SIG-M5 (cell line): Measurements from ENCODE around the gene OR51M1.

Experiments
- DNase-seq: peaks from one replicate; lab custom pipeline; 2025; lab: John Stamatoyannopoulos, UW

The OR51M1 gene

DNA sequence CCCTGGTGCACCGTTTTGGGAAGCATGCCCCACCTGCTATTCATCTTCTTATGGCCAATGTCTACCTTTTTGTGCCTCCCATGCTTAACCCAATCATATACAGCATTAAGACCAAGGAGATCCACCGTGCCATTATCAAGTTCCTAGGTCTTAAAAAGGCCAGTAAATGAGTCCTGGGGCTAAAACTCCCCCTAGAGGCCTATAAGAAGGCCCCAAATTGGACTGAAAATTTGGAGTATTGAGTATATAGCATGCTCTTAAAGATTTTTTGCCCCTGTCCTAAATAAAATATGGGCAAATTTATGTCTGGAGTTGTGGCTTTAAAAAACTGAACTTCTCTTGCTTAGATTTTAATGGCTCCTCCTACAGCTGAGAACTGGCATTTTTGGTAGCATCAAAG is 6.6 kb downstream of the OR51M1 start:
- DNase-seq, result no peak

DNA sequence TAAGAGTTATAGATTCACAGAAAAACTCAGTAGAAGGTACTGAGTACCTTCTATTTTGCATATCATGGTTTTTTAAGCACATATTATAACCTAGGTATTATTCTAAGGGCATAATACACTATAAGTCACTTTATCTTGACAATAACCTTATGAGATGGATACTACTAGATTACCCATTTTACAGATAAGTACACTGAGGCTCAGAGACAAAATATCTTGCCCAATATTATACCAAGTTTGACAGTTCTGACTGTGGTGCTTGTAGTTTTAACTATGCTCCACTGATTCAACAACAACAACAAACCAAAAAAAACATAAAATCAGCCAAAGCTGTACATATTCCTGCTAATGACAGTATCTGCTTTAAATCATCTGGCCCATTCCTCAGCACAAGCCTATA is 10.5 kb downstream of the OR51M1 start:
- no peak for DNase-seq

DNA sequence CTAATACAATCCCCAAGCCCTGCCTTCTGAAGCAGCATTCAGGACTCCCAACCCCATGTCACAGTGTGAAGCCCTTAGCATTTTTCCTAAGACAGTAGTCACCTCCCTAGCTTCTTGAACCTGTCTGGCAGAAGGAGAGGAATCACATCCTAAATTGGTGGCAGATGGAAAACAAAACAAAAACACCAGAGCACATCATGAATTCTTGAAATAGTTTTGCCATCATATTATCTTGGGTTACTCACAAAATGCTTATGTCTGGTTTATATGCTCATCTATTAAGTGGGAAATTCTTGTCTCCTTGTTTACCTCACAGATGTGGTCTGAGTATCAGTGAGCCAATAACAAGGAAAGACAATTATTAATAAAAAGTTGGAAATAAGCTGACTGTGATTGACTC is 15.3 kb downstream of the OR51M1 start:
- DNase-seq, result no peak

DNA sequence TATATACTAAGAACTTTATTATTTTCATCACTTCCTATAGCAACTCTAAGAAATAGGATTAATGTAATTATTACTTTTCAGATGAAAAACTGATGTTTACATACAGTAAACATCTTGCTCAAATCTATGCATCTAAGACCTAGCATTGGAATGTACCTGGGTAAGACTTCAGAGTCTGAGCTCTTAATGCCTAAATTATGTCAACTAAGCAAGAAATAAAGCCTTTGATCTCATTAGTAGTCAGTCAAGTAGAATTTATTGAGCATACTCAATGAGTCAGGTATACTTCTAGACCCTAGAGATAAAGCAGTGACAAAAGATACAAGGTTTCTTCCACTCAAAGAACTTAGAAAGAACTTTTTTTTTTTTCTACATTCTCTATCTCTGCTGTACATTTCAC is 21.6 kb downstream of the OR51M1 start:
- DNase-seq, result no peak

DNA sequence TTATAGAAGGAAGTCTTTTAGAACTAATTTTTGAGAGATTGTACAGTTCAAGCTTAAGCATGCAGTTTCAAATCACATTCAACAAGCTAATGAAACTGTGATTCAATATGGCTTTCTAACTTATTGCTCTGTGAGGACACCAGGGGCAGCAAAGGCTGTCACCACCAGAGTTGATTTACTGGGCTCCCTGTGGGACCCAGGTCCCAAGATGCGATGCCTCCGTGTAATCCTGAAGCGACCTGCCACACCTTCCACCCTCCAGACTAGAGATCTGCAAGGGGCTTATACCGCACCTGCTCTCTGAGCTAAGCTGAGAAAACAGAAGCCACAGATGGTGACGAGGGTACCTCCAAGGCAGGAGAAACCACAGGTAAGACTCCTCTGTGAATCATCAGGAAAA is 37.4 kb downstream of the OR51M1 start:
- no peak for DNase-seq

DNA sequence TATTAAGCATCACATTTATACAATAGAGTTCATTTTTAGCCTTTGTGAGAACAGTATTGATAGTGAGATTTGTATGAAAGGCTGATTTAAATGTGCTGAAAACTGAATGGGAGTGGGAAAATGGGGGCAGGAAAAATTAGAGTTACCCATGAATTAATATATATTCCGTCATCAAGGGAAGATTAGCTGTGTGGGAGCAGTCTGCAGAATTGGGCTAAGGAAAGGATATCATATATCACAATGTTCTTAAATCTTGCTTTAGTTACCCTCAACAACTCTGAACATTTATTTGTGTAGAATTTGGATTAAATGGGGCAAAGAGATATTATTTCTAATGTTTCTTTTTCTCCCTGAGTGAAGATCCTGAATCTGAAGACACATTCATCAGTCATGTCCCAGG is 38.2 kb downstream of the OR51M1 start, which contains the start of gene OR51Q1:
TSS of gene OR51Q1 (plus strand) at position 301 of the 400 bp plus-strand sequence. CDS start at position 391, 90 bp downstream.
- DNase-seq, result no peak

DNA sequence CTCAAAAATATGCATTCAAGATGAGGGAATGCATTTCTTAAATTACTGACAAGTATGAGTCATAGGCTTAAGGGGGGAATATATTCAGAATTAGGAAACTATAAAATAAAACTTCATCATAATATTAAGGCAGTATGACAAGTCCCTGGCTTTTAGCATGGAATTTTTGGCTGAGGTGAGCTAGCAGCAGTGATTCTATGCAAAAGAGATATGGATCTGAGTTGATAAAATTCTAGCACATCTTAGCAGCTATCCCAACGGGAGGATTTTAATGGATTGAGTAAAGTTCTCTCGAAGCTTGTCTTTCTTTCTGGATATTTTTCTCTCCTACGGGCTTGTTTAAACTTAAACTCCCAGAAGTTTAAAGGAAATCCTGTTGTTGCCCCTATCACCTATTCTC is 39.5 kb downstream of the OR51M1 start:
- no peak for DNase-seq

DNA sequence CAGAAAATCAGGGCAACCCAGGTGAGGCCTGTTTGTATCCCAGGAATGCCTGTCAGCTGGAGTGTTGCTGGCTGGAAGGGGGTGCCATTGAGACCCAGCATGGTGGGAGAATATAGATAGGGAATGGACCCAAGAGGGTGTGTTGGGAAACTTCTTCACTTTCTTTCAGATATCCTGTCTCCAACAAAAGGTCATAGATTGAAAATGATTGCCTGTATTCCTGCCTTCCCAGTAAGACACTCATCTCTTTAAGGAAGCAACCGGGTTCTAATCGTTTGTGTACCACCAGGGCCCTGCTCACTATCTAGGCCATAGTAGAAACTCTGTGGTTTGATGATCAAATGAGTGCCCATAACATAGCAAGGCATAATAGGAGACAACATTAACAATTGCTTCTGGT is 57.8 kb downstream of the OR51M1 start, which contains the start of gene OR51I1:
TSS of gene OR51I1 (minus strand) at position 101 of the 400 bp plus-strand sequence. CDS start at position 101, 0 bp downstream.
- no peak for DNase-seq
